Tibial artery (tissue), 4 donors: ENCODE measurements around the gene PSAP.
"Not testable (repeated sequence)": the region's sequence is repeated elsewhere in the genome, so short reads cannot be mapped to it uniquely, and the experiment has no call there.

Experiments
- DNase-seq, 2 donors: peaks; one replicate each; pipeline ENCODE4 v3.0.0-alpha.2; 2019
- H3K27ac ChIP-seq, 2 donors: fragments of 200-600 bp; sonication (generic) in 1 of 2; 1 replicate in 1 of 2; 2 replicates in 1 of 2; pipeline ENCODE4 v1.5.1; 2018 to 2019; ENCODE audit warnings: mild to moderate bottlenecking in 1 of 2
- H3K27me3 ChIP-seq, 2 donors: fragments of 200-600 bp; sonication (generic) in 1 of 2; one replicate each; pipeline versions ENCODE4 v1.5.1 to v1.6.0; 2016 to 2019
- H3K36me3 ChIP-seq, 3 donors: fragments of 200-600 bp; sonication (generic) in 2 of 3; one replicate each; pipeline ENCODE4 v1.5.1; 2016 to 2019; ENCODE audit warnings: mild to moderate bottlenecking in 2 of 3
- H3K4me1 ChIP-seq, 4 donors: fragments of 200-600 bp; sonication (generic) in 2 of 4; 1 replicate in 3 of 4; 2 replicates in 1 of 4; pipeline ENCODE4 v1.5.1; 2016 to 2019
- H3K4me3 ChIP-seq, 2 donors: fragments of 200-600 bp; sonication (generic) in 1 of 2; 1 replicate in 1 of 2; 2 replicates in 1 of 2; pipeline ENCODE4 v1.5.1; 2018 to 2019; ENCODE audit warnings: mild to moderate bottlenecking in 2 of 2
- H3K9me3 ChIP-seq, 3 donors: fragments of 200-600 bp; sonication (generic) in 1 of 3; one replicate each; pipeline ENCODE4 v1.5.1; 2016 to 2019
- intact Hi-C: fragments of 100-400 bp; cut with DNase I; formaldehyde crosslinking; loops from one replicate; pipeline ENCODE4 v1.15.0; 2023; ENCODE audit warnings: low total_unique reads
- TF ChIP-seq, protein P1 (sequence below), 2 experiments: fragments of 200-600 bp in 1 of 2; fragments of 450-650 bp in 1 of 2; IDR thresholded peaks; one replicate each; pipeline ENCODE4 v1.5.1; 2017 to 2019; ENCODE audit warnings: antibody characterized with exemption in 2 of 2, mild to moderate bottlenecking in 1 of 2, moderate library complexity in 1 of 2

PSAP gene

DNA sequence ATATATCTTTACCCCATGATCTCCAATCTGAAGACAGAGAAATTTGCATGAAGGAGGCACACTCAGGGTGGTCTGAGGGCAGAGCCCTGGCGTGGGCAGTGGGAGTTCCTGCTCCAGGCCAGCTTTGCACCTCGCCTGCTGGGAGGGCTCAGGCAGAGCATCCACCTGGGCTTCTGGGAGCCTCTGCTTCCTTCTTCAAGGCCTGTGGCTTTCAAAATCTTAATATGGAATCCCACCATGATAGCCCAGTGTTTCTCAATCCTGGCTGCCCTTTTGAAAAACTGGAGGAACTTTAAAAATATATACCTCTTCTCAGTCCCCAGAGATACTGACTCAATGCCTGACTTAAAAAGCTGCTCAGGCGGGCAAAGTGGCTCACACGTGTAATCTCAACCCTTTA is 36.7 kb upstream of the PSAP start:
- Histone ChIP-seq H3K36me3 (no peaks in the 10 kb centered on the region), H3K27ac (peak overlapping the region; percentile 53 to 75), H3K4me1 (peaks cover 0 to 16% (median 9%) of the 10 kb centered on the region in 4 donors), H3K9me3 (no peaks in the 10 kb centered on the region), H3K27me3 (no peaks in the 10 kb centered on the region), H3K4me3 (no peak overlapping the region)
- no peak for DNase-seq
- intact Hi-C loops = no loop called here
- TF ChIP-seq, protein P1, sequence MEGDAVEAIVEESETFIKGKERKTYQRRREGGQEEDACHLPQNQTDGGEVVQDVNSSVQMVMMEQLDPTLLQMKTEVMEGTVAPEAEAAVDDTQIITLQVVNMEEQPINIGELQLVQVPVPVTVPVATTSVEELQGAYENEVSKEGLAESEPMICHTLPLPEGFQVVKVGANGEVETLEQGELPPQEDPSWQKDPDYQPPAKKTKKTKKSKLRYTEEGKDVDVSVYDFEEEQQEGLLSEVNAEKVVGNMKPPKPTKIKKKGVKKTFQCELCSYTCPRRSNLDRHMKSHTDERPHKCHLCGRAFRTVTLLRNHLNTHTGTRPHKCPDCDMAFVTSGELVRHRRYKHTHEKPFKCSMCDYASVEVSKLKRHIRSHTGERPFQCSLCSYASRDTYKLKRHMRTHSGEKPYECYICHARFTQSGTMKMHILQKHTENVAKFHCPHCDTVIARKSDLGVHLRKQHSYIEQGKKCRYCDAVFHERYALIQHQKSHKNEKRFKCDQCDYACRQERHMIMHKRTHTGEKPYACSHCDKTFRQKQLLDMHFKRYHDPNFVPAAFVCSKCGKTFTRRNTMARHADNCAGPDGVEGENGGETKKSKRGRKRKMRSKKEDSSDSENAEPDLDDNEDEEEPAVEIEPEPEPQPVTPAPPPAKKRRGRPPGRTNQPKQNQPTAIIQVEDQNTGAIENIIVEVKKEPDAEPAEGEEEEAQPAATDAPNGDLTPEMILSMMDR (IDR thresholded peaks at IDR 0.05) = no peak

DNA sequence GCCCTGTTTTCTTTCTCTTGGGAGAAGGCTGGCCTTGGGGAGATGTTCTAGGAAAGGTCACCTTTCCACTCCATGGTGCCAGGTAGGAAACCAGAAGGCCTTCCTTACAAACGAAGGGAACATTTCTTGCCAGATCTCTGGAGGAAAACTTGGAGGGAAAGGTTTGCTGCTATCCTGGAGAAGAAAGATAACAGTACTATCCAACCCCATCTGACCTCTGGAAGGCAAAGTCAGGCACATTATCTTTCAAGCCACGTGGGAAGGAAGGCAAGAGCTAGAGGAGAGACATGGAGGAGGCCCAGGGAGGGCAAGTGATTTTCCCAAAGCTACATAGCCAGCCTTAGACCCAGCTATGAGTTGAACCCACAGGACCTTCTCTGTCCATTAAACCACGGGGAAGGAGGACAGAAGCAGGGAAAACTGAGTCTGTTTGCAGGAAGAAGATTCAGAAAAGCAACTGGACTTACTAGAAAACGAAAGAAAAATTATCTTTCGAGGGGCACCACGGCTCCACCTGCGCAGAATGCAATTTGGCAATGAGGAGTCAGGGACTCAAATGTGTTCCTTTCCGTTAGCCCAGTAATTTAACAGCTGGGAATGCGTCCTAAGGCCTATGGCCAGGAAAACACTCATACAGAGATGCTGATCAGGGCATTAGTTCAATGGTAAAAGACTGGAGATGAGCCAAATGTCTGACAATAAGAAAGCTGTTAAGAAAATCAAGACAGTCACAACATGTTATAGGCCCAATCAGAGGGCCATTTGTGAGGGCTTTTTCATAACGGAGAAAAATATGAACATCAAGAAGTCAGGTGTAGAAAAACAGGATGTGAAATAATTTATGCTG is 32.0 kb upstream of the PSAP start:
- Histone ChIP-seq H3K36me3 (no peaks in the 10 kb centered on the region), H3K4me1 (peaks cover 0 to 2% (median under 1%) of the 10 kb centered on the region in 4 donors), H3K4me3 (no peak overlapping the region), H3K9me3 (no peaks in the 10 kb centered on the region), H3K27ac (no peak overlapping the region), H3K27me3 (no peaks in the 10 kb centered on the region)
- intact Hi-C loops = no loop called here
- TF ChIP-seq, protein P1 (IDR thresholded peaks at IDR 0.05) = no peak
- DNase-seq = no peak

DNA sequence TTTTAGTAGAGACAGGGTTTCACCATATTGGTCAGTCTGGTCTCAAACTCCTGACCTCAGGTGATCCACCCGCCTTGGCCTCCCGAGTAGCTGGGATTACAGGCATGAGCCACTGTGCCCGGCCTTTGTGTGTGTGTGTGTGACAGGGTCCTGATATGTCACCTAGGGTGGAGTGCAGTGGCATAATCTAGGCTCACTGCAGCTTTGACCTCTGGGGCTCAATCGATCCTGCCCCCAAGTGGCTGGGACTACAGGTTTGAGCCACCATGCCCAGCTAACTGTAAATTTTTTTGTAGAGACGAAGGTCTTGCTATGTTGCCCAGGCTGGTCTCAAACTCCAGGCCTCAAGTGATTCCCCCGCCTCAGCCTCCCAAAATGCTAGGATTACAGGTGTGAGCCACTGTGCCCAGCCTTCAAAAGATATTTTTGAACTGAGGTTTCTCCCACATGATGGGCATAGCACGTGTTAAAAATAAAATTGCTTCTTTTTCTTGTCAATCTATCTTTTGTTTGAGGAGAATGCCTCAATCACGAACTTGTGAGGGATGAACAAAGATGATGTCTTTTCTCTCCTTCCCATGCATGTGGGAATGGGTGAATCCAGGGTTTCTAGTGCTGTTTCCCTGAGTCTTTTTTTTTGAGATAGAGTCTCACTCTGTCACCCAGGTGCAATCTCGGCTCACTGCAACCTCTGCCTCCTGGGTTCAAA is 30.8 kb upstream of the PSAP start:
- no peaks in the 10 kb centered on the region for H3K27me3 ChIP-seq
- intact Hi-C loops = no loop called here
- no peak for DNase-seq
- no peaks in the 10 kb centered on the region for H3K36me3 ChIP-seq
- no peaks in the 10 kb centered on the region for H3K4me1 ChIP-seq
- TF ChIP-seq, protein P1 (IDR thresholded peaks at IDR 0.05) = no peak
- H3K27ac ChIP-seq = no peak overlapping the region
- no peaks in the 10 kb centered on the region for H3K9me3 ChIP-seq
- H3K4me3 ChIP-seq = no peak overlapping the region

DNA sequence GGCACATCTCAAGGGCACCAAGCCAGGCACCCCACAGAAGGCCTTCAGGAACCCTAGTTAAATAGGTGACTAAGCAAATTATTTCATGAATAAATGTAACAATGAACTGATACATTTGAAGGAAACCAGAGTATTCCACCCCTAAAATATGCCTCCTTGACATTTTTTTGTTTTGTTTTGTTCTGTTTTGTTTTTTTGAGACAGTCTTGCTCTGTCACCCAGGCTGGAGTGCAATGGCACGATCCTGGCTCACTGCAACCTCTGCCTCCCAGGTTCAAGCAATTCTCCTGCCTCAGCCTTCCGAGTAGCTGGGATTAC is 30.2 kb upstream of the PSAP start:
- intact Hi-C loops, H3K4me1 ChIP-seq, H3K27ac ChIP-seq, H3K9me3 ChIP-seq, H3K27me3 ChIP-seq, H3K4me3 ChIP-seq, DNase-seq, H3K36me3 ChIP-seq: not testable (repeated sequence)

DNA sequence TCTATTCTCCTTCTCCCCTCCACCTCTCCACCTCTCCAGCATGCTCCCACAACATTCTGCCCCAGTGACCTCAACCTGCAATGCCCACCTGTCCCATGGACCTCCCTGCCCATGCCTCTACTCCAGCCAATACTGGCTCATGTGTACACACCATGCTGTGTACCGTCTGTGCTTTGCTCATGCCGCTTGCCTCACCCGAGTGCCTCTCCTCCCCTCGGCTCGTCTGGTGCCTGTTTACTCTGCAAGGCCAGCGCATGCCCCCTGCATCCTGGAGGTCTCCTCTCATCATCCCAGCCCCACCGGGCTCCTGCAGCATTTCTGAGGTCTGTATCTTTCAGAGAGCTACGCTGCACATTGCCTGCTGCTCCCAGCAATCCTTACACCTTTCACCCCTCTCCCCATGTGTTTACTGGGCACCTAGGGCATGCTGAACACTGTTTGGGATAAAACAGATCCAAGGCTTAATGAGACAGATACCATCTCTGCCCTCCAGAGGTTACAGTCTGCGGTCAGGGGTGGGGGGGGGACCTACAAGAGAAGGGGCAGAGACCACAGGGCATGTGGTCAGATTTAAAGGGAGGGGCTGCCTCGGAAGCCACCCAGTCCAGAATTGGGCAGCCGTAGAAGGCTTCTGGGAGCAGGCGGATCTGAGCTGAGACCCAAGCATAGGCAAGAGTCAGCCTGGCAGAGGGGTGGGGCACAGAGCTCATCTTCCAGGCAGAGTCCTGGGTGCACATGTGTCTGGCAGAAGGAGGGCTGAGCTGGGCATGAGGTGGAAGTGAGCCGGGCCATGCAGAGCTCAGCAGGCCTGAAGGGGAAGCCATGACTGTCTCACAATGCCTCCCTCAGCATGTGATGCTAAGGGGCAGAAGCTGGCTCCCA is 29.6 kb upstream of the PSAP start:
- Histone ChIP-seq H3K27me3 (no peaks in the 10 kb centered on the region), H3K36me3 (no peaks in the 10 kb centered on the region), H3K27ac (no peak overlapping the region), H3K4me1 (no peaks in the 10 kb centered on the region), H3K4me3 (no peak overlapping the region), H3K9me3 (no peaks in the 10 kb centered on the region)
- intact Hi-C loops = no loop called here
- TF ChIP-seq, protein P1 (IDR thresholded peaks at IDR 0.05) = no peak
- DNase-seq = peak; percentile 60 to 75
